OCI-LY1 (cell line): ENCODE measurements around the gene ASPRV1.
"Not testable (repeated sequence)": the region's sequence is repeated elsewhere in the genome, so short reads cannot be mapped to it uniquely, and the experiment has no call there.

ENCODE experiments used
- H2AFZ ChIP-seq: fragments of 200-600 bp; sonication (generic), shearing (Covaris generic); 2 replicates; pipeline ENCODE4 v1.6.0; 2014; ENCODE audit warnings: antibody characterized with exemption, mild to moderate bottlenecking, low read length
- H3F3A ChIP-seq: fragments of 200-600 bp; sonication (generic), shearing (Covaris generic); 2 replicates; pipeline ENCODE4 v1.6.0; 2014; ENCODE audit warnings: mild to moderate bottlenecking, antibody characterized with exemption, low read length, moderate library complexity; ENCODE audit not compliant: insufficient read depth
- H3K27ac ChIP-seq: fragments of 200-600 bp; sonication (generic); 2 replicates; pipeline ENCODE4 v1.5.1; 2014; ENCODE audit warnings: low read length, mixed run types, mild to moderate bottlenecking, low read depth; ENCODE audit not compliant: poor library complexity, severe bottlenecking
- H3K27me3 ChIP-seq: fragments of 200-600 bp; sonication (generic); 2 replicates; pipeline ENCODE4 v1.6.0; 2014; ENCODE audit warnings: antibody characterized with exemption, mild to moderate bottlenecking, low read length, moderate library complexity; ENCODE audit not compliant: insufficient read depth
- H3K36me3 ChIP-seq: fragments of 200-600 bp; sonication (generic); 2 replicates; pipeline ENCODE4 v1.6.1; 2014; ENCODE audit warnings: mild to moderate bottlenecking, antibody characterized with exemption, low read length, moderate library complexity, mixed read lengths; ENCODE audit not compliant: insufficient read depth
- H3K4me1 ChIP-seq: fragments of 200-600 bp; sonication (generic); 2 replicates; pipeline ENCODE4 v1.5.1; 2014; ENCODE audit warnings: mild to moderate bottlenecking, low read length, moderate library complexity; ENCODE audit not compliant: insufficient read depth, severe bottlenecking
- H3K4me2 ChIP-seq: fragments of 200-600 bp; sonication (generic), shearing (Covaris generic); 2 replicates; pipeline ENCODE4 v1.6.1; 2014; ENCODE audit warnings: low read length
- H3K4me3 ChIP-seq: fragments of 200-600 bp; sonication (generic); 2 replicates; pipeline ENCODE4 v1.5.1; 2014; ENCODE audit warnings: low read length, low read depth, mild to moderate bottlenecking, mixed read lengths; ENCODE audit not compliant: poor library complexity, severe bottlenecking
- H3K79me2 ChIP-seq: fragments of 200-600 bp; shearing (Covaris generic); 2 replicates; pipeline ENCODE4 v1.6.1; 2016; ENCODE audit warnings: mixed run types, low read length, mixed read lengths; ENCODE audit not compliant: insufficient read depth
- H3K9ac ChIP-seq: fragments of 200-600 bp; sonication (generic), shearing (Covaris generic); 2 replicates; pipeline ENCODE4 v1.6.1; 2014; ENCODE audit warnings: mild to moderate bottlenecking, low read length, mixed read lengths
- H3K9me2 ChIP-seq: fragments of 200-600 bp; sonication (generic), shearing (Covaris generic); 2 replicates; pipeline ENCODE4 v1.6.1; 2014; ENCODE audit warnings: low read depth, mild to moderate bottlenecking, low read length, mixed read lengths
- H3K9me3 ChIP-seq: fragments of 200-600 bp; shearing (Covaris generic); 2 replicates; pipeline ENCODE4 v1.6.1; 2014; ENCODE audit warnings: low read length, mixed read lengths
- H4K20me1 ChIP-seq: fragments of 200-600 bp; sonication (generic), shearing (Covaris generic); 2 replicates; pipeline ENCODE4 v1.6.0; 2016; ENCODE audit warnings: mild to moderate bottlenecking, low read length; ENCODE audit not compliant: insufficient read depth
- EZH2 ChIP-seq: fragments of 200-600 bp; sonication (generic), shearing (Covaris generic); IDR thresholded peaks from 2 replicates; pipeline ENCODE4 v1.8.0; 2017; ENCODE audit warnings: borderline replicate concordance, mixed run types, mild to moderate bottlenecking, antibody characterized with exemption, low read length, moderate library complexity, mixed read lengths
- TF ChIP-seq, protein P1 (sequence below): fragments of 200-600 bp; sonication (generic), shearing (Covaris generic); IDR thresholded peaks from 2 replicates; pipeline ENCODE4 v1.5.1; 2017; ENCODE audit warnings: mild to moderate bottlenecking, antibody characterized with exemption, low read length, moderate library complexity, mixed read lengths

The ASPRV1 gene

DNA sequence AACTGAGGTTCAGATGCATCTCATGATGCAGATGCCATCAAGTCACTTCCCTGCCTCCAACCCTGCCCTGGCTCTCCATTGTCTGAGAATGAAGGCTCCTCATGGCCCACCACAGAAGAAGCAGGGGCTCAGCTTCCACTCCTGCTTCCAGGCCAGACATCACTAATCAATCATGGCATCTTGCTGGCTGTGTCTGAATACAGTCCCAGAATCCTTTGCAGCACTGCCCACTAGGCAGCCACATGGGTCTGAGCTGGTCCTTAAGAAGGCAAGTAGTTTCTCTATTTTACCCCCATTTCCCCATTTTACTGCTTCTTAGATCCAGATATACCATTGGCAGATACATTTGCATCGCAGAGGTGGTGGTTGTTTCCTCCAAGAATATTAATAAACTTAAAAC lies 7.3 kb downstream of the ASPRV1 start:
- TF ChIP-seq, protein P1, sequence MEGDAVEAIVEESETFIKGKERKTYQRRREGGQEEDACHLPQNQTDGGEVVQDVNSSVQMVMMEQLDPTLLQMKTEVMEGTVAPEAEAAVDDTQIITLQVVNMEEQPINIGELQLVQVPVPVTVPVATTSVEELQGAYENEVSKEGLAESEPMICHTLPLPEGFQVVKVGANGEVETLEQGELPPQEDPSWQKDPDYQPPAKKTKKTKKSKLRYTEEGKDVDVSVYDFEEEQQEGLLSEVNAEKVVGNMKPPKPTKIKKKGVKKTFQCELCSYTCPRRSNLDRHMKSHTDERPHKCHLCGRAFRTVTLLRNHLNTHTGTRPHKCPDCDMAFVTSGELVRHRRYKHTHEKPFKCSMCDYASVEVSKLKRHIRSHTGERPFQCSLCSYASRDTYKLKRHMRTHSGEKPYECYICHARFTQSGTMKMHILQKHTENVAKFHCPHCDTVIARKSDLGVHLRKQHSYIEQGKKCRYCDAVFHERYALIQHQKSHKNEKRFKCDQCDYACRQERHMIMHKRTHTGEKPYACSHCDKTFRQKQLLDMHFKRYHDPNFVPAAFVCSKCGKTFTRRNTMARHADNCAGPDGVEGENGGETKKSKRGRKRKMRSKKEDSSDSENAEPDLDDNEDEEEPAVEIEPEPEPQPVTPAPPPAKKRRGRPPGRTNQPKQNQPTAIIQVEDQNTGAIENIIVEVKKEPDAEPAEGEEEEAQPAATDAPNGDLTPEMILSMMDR = no peak
- no peak for TF ChIP-seq EZH2
- Histone ChIP-seq H3K4me3 (no peak overlapping the region), H3K79me2 (no peaks in the 10 kb centered on the region), H2AFZ (no peak overlapping the region), H3K9me3 (no peaks in the 10 kb centered on the region), H3K4me2 (no peak overlapping the region), H4K20me1 (no peaks in the 10 kb centered on the region), H3K27me3 (peaks cover 11% of the 10 kb centered on the region; the same call in 1 of the 2 replicates), H3F3A (no peaks in the 10 kb centered on the region), H3K36me3 (no peaks in the 10 kb centered on the region), H3K27ac (no peak overlapping the region), H3K9ac (no peak overlapping the region), H3K9me2 (no peaks in the 10 kb centered on the region), H3K4me1 (no peaks in the 10 kb centered on the region)

DNA sequence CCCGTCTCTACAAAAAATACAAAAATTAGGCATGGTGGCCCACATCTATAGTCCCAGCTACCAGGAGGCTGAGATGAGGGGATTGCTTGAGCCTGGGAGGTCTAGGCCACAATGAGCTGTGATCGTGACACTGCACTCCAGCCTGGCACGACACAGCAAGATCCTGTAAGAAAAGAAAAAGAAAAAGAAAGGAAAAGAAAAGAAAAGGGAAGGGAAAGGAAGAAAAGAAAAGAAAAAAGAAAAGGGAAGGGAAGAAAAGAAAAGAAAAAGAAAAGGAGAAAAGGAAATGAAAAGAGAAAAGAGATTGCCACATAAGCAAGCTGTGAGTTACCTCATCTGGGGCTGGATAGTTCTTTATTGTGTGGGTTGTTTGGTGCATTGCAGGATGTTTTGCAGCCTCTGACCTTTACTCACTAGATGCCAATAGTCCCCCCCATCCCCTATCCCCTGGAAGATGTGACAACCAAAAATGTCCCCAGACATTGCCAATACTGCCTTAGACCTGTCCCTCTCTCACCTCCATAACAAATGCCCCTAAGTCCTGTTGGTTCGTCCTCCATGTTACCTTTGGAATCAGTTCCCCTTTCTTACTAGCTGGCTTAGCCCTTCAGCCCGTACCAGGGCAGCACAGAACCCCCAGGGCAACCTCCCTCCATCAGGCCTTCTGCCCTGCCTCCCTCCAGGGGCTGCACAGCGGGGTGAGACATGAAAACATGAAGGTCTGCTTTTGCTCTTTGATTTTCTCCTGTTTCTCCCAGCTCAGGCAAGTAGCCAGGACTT lies 8.9 kb downstream of the ASPRV1 start:
- H4K20me1 ChIP-seq = no peaks in the 10 kb centered on the region
- H3K27ac ChIP-seq = no peak overlapping the region
- H3K9me3 ChIP-seq = no peaks in the 10 kb centered on the region
- H3F3A ChIP-seq = no peaks in the 10 kb centered on the region
- no peaks in the 10 kb centered on the region for H3K36me3 ChIP-seq
- no peaks in the 10 kb centered on the region for H3K9me2 ChIP-seq
- no peak overlapping the region for H3K9ac ChIP-seq
- TF ChIP-seq, protein P1 = no peak
- no peak for TF ChIP-seq EZH2
- peaks cover 10% of the 10 kb centered on the region; the same call in 1 of the 2 replicates for H3K27me3 ChIP-seq
- no peak overlapping the region for H3K4me2 ChIP-seq
- no peaks in the 10 kb centered on the region for H3K79me2 ChIP-seq
- no peaks in the 10 kb centered on the region for H3K4me1 ChIP-seq
- H2AFZ ChIP-seq = no peak overlapping the region
- H3K4me3 ChIP-seq = no peak overlapping the region

DNA sequence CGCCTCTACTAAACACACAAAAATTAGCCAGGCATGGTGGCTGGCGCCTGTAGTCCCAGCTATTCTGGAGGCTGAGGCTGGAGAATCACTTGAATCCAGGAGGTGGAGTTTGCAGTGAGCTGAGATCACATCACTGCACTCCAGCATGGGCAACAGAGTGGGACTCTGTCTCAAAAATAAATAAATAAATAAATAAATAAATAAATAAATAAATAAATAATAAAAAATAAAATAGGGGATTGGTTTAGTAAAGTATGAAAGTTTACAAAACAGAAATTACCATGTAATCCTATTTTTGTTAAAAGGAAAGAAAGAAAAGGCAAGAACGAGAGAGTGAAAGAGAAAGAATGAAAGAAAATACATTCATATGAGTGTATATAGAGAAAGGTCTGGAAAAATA lies 10.8 kb downstream of the ASPRV1 start:
- not testable (repeated sequence) for H3K4me3 ChIP-seq, H2AFZ ChIP-seq, H3K79me2 ChIP-seq, H3K9me2 ChIP-seq, H3K27me3 ChIP-seq, H3K9me3 ChIP-seq, H3K27ac ChIP-seq, H3K9ac ChIP-seq, H3F3A ChIP-seq, H3K36me3 ChIP-seq, H4K20me1 ChIP-seq, H3K4me2 ChIP-seq
- H3K4me1 ChIP-seq = peaks cover 11% of the 10 kb centered on the region

DNA sequence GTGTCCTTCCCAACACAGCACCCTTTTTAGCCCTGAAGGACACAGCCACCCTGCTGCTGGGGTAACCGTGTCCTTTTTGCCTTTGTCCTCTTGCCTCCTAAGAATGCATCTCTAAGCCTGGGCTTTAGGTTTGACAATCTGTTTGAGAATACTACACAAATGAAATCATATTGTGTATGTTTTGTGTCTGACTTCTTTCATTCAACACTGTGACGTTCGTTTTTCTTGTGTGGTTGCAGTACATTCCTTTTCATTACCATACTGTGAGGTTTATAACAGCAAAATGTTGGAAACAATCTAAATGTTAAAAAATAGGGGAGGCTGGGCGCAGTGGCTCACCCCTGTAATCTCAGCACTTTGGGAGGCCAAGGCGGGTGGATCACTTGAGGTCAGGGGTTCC lies 11.2 kb downstream of the ASPRV1 start:
- Histone ChIP-seq H3K36me3 (no peaks in the 10 kb centered on the region), H2AFZ (no peak overlapping the region), H3K9me3 (no peaks in the 10 kb centered on the region), H4K20me1 (no peaks in the 10 kb centered on the region), H3F3A (no peaks in the 10 kb centered on the region), H3K9ac (no peak overlapping the region), H3K27me3 (peaks cover 7% of the 10 kb centered on the region; the same call in 1 of the 2 replicates), H3K9me2 (no peaks in the 10 kb centered on the region), H3K4me1 (peaks cover 11% of the 10 kb centered on the region), H3K27ac (no peak overlapping the region), H3K79me2 (no peaks in the 10 kb centered on the region), H3K4me2 (no peak overlapping the region), H3K4me3 (no peak overlapping the region)
- TF ChIP-seq EZH2 = no peak
- TF ChIP-seq, protein P1 = no peak
